ENCODE results near the gene TREM2.

Gene TREM2

GRCh38 chr6:41163419-41163717, 452 bp upstream of the TREM2 start:
- DNase-seq (ENCODE audit: extremely low read depth, low read depth) = no peak
- no peak overlapping the region for H3K4me3 ChIP-seq (replicated peaks; ENCODE audit: low read depth, low read length)
- TF ChIP-seq CTCF (IDR thresholded peaks at IDR 0.05; ENCODE audit: low read depth, low read length, missing control alignments) = no peak

GRCh38 chr6:41161851-41162552, 914 bp downstream of the TREM2 start:
- no peak for DNase-seq (ENCODE audit: extremely low read depth, low read depth)
- no peak overlapping the region for H3K4me3 ChIP-seq (replicated peaks; ENCODE audit: low read depth, low read length)
- TF ChIP-seq CTCF (IDR thresholded peaks at IDR 0.05; ENCODE audit: low read depth, low read length, missing control alignments) = no peak

- no peak for TF ChIP-seq CTCF (IDR thresholded peaks at IDR 0.05; ENCODE audit: low read depth, low read length, missing control alignments)
- DNase-seq (ENCODE audit: extremely low read depth, low read depth) = no peak
- no peak overlapping the region for H3K4me3 ChIP-seq (replicated peaks; ENCODE audit: low read depth, low read length)
These were observed 1.5 kb downstream of the TREM2 start for GRCh38 chr6:41161380-41161779.

- no peak for TF ChIP-seq CTCF (IDR thresholded peaks at IDR 0.05; ENCODE audit: low read depth, low read length, missing control alignments)
- DNase-seq (ENCODE audit: extremely low read depth, low read depth) = no peak
- no peak overlapping the region for H3K4me3 ChIP-seq (replicated peaks; ENCODE audit: low read depth, low read length)
These were observed 2.0 kb downstream of the TREM2 start for GRCh38 chr6:41160933-41161332.

- DNase-seq (ENCODE audit: extremely low read depth, low read depth) = no peak
- no peak for TF ChIP-seq CTCF (IDR thresholded peaks at IDR 0.05; ENCODE audit: low read depth, low read length, missing control alignments)
- H3K4me3 ChIP-seq (replicated peaks; ENCODE audit: low read depth, low read length) = no peak overlapping the region
These were observed 3.4 kb downstream of the TREM2 start for GRCh38 chr6:41159415-41160082.

GRCh38 chr6:41157323-41157722, 5.6 kb downstream of the TREM2 start:
- no peak for TF ChIP-seq CTCF (IDR thresholded peaks at IDR 0.05; ENCODE audit: low read depth, low read length, missing control alignments)
- no peak overlapping the region for H3K4me3 ChIP-seq (replicated peaks; ENCODE audit: low read depth, low read length)
- DNase-seq (ENCODE audit: extremely low read depth, low read depth) = no peak
